ENCODE measurements around the gene AFAP1. TPM values are rescaled to one million over a fixed set of nuclear protein-coding genes. Genes with fewer than 3 reads are reported as not detected.
A peak's percentile ranks its signal among the peaks of the same experiment; 100 is the strongest.

The AFAP1 gene
- polyA plus RNA-seq, 3 donors = not detected

DNA sequence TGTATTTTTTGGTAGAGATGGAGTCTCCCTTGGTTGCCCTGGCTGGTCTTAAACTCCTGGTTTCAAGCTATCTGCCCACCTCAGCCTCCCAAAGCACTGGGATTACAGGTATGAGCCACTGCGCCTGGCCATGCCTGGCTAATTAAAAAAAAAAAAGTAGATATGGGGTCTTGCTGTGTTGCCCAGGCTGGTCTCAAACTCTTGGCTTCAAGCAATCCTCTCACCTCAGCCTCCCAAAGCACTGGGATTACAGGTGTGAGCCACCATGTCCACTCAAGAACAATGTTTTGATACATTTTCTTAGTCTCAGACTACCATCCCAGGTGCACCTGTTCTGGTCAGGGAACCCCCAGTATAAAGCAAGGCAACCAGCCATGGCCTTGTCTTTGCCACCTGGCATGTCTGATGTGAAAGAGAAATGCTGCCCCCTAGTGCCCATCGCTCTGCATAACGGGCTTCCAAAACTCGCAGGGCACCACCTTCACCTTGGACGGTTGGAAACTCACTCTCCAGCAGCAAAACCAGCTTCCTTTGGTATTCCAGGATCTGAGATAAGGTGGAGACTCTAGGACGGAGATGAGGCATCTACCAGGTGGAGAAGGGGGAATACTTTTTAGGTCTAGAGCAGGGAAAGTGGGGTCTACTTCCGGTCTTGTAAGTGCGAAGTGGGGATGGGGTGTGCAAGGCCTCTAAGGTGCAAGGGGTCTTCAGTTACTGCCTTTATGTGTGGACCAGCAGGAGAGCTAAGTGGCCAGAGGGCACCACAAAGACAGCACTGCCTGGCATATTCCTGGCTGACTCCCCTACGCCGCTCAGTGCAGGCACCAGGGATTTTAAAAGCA is 47.7 kb upstream of the AFAP1 start:
- no peaks in the 10 kb centered on the region for H3K4me1 Mint-ChIP-seq
- Histone ChIP-seq H3K4me3 (replicated peaks in 1 of 3; ENCODE audit: low read depth in 2 of 3, low read length in 3 of 3) (no peak overlapping the region), H4K20me1 (ENCODE audit: insufficient read depth, low read length) (no peaks in the 10 kb centered on the region), H3K9me3 (replicated peaks in 1 of 2; ENCODE audit: control insufficient read depth in 1 of 2, insufficient read depth in 1 of 2, low read length in 2 of 2) (no peaks in the 10 kb centered on the region), H3K4me1 (ENCODE audit: control insufficient read depth in 1 of 2, insufficient read depth in 2 of 2, low read length in 2 of 2) (no peaks in the 10 kb centered on the region), H3K27me3 (ENCODE audit: control insufficient read depth in 2 of 2, insufficient read depth in 2 of 2, low read length in 2 of 2) (peaks cover 0 to 6% of the 10 kb centered on the region in 2 donors), H3K9ac (ENCODE audit: insufficient read depth, low read length, poor library complexity, severe bottlenecking) (no peak overlapping the region), H3K4me2 (replicated peaks; ENCODE audit: extremely low read depth, low read length, poor library complexity, severe bottlenecking) (no peak overlapping the region), H3K27ac (ENCODE audit: low read depth in 1 of 2, low read length in 2 of 2) (no peak overlapping the region), H3K36me3 (replicated peaks in 1 of 2; ENCODE audit: control insufficient read depth in 1 of 2, insufficient read depth in 2 of 2, low read length in 2 of 2) (no peaks in the 10 kb centered on the region), H3K79me2 (ENCODE audit: insufficient read depth, low read length) (no peaks in the 10 kb centered on the region), H2AFZ (ENCODE audit: insufficient read depth, low read depth, low read length, poor library complexity, severe bottlenecking) (no peak overlapping the region)
- H3K27me3 Mint-ChIP-seq (ENCODE audit: low read depth in 3 of 3) = peaks cover 7 to 20% (median 16%) of the 10 kb centered on the region in 3 donors
- TF ChIP-seq, protein P1, sequence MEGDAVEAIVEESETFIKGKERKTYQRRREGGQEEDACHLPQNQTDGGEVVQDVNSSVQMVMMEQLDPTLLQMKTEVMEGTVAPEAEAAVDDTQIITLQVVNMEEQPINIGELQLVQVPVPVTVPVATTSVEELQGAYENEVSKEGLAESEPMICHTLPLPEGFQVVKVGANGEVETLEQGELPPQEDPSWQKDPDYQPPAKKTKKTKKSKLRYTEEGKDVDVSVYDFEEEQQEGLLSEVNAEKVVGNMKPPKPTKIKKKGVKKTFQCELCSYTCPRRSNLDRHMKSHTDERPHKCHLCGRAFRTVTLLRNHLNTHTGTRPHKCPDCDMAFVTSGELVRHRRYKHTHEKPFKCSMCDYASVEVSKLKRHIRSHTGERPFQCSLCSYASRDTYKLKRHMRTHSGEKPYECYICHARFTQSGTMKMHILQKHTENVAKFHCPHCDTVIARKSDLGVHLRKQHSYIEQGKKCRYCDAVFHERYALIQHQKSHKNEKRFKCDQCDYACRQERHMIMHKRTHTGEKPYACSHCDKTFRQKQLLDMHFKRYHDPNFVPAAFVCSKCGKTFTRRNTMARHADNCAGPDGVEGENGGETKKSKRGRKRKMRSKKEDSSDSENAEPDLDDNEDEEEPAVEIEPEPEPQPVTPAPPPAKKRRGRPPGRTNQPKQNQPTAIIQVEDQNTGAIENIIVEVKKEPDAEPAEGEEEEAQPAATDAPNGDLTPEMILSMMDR (IDR thresholded peaks at IDR 0.05) = peak; percentile 70
- no peak overlapping the region for H3K4me3 Mint-ChIP-seq
- H3K36me3 Mint-ChIP-seq = no peaks in the 10 kb centered on the region
- DNase-seq = peak; percentile 6 to 45 (median 6)
- WGBS (ENCODE audit: insufficient coverage) = 63% methylated on average over 5 of the region's 10 CpGs
- peaks cover 0 to 3% (median 0%) of the 10 kb centered on the region in 7 donors for H3K9me3 Mint-ChIP-seq
- H3K27ac Mint-ChIP-seq = peak overlapping the region in 1 of 7 donors; percentile 34
- intact Hi-C loops (cut with micrococcal nuclease) = loop anchor here in 1 of 2 donors (2.0 kb wide), 1 partner anchor 185 kb away; no protein-coding TSS in a partner anchor

DNA sequence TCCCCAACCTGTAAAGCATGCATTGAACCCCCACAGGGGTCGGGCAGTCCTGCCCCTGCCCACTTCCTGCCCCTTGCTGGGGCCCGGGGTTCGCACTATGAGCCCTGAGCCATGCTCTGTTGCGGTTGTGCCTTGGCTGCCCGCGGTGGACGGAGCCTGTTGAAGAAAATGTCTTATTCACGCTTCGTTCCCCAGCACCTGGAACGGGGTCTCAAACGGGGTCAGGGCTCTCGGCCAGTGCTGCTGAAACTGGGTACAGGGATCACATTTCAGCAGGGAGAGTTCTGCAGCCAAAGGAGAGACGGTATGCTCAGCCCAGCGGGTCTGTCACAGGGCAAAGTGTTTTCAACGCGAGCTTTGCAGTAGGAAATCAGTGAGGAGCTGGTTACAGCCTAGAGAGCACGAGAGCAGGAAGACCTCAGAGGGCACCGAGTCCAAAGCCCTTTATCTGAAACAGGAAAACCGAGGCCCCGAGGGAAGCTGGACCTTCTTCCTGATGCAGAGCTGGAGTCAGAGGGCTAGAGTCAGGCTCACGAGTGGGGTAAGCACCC is 46.3 kb upstream of the AFAP1 start:
- H3K4me2 ChIP-seq (replicated peaks; ENCODE audit: extremely low read depth, low read length, poor library complexity, severe bottlenecking) = no peak overlapping the region
- peaks cover 7 to 19% (median 19%) of the 10 kb centered on the region in 3 donors for H3K27me3 Mint-ChIP-seq (ENCODE audit: low read depth in 3 of 3)
- H3K9me3 Mint-ChIP-seq = peaks cover 0 to 3% (median 0%) of the 10 kb centered on the region in 7 donors
- DNase-seq = no peak
- no peaks in the 10 kb centered on the region for H3K36me3 Mint-ChIP-seq
- H3K27ac Mint-ChIP-seq = no peak overlapping the region
- H3K4me1 Mint-ChIP-seq = no peaks in the 10 kb centered on the region
- H3K9me3 ChIP-seq (replicated peaks in 1 of 2; ENCODE audit: control insufficient read depth in 1 of 2, insufficient read depth in 1 of 2, low read length in 2 of 2) = no peaks in the 10 kb centered on the region
- no peaks in the 10 kb centered on the region for H3K79me2 ChIP-seq (ENCODE audit: insufficient read depth, low read length)
- peak overlapping the region in 1 of 2 donors; percentile 43 for H3K4me3 Mint-ChIP-seq
- H3K27me3 ChIP-seq (ENCODE audit: control insufficient read depth in 2 of 2, insufficient read depth in 2 of 2, low read length in 2 of 2) = peaks cover 0 to 6% of the 10 kb centered on the region in 2 donors
- H2AFZ ChIP-seq (ENCODE audit: insufficient read depth, low read depth, low read length, poor library complexity, severe bottlenecking) = no peak overlapping the region
- no peak overlapping the region for H3K27ac ChIP-seq (ENCODE audit: low read depth in 1 of 2, low read length in 2 of 2)
- intact Hi-C loops (cut with micrococcal nuclease) = loop anchor here in 1 of 2 donors (2.0 kb wide), 1 partner anchor 183 kb away; no protein-coding TSS in a partner anchor
- no peaks in the 10 kb centered on the region for H4K20me1 ChIP-seq (ENCODE audit: insufficient read depth, low read length)
- no peaks in the 10 kb centered on the region for H3K4me1 ChIP-seq (ENCODE audit: control insufficient read depth in 1 of 2, insufficient read depth in 2 of 2, low read length in 2 of 2)
- TF ChIP-seq, protein P1 (IDR thresholded peaks at IDR 0.05) = no peak
- no peak overlapping the region for H3K4me3 ChIP-seq (replicated peaks in 1 of 3; ENCODE audit: low read depth in 2 of 3, low read length in 3 of 3)
- H3K9ac ChIP-seq (ENCODE audit: insufficient read depth, low read length, poor library complexity, severe bottlenecking) = no peak overlapping the region
- WGBS (ENCODE audit: insufficient coverage) = 5% methylated on average over 20 of the region's 21 CpGs
- H3K36me3 ChIP-seq (replicated peaks in 1 of 2; ENCODE audit: control insufficient read depth in 1 of 2, insufficient read depth in 2 of 2, low read length in 2 of 2) = no peaks in the 10 kb centered on the region
